Liver (tissue), 9 donors: ENCODE measurements around the gene ADGRG2. TPM values are rescaled to one million over a fixed set of nuclear protein-coding genes. Genes with fewer than 3 reads are reported as not detected.

Experiments
- DNase-seq: peaks from one replicate; pipeline ENCODE4 v3.0.0-alpha.2; 2017; ENCODE audit warnings: low spot score
- H3K27ac ChIP-seq, 2 donors: one replicate each; pipeline ENCODE4 v1.7.0; 2013; ENCODE audit warnings: inconsistent platforms in 2 of 2, low read length in 2 of 2, control low read depth in 1 of 2, low read depth in 1 of 2, mild to moderate bottlenecking in 1 of 2
- H3K27me3 ChIP-seq, 4 donors: one replicate each; pipeline versions ENCODE4 v1.6.1 to v1.7.0; 2013; ENCODE audit warnings: low read length in 3 of 4, inconsistent platforms in 1 of 4, mild to moderate bottlenecking in 1 of 4, moderate library complexity in 1 of 4; ENCODE audit not compliant: control insufficient read depth in 4 of 4, insufficient read depth in 4 of 4
- H3K36me3 ChIP-seq, 4 donors: one replicate each; pipeline versions ENCODE4 v1.6.1 to v1.7.0; 2013; ENCODE audit warnings: low read length in 3 of 4, mild to moderate bottlenecking in 3 of 4, low read depth in 1 of 4, moderate library complexity in 1 of 4; ENCODE audit not compliant: control insufficient read depth in 4 of 4, insufficient read depth in 3 of 4
- H3K4me1 ChIP-seq, 4 donors: one replicate each; pipeline versions ENCODE4 v1.6.1 to v1.7.0; 2013; ENCODE audit warnings: low read length in 3 of 4, mild to moderate bottlenecking in 3 of 4, moderate library complexity in 1 of 4; ENCODE audit not compliant: control insufficient read depth in 4 of 4, insufficient read depth in 4 of 4
- H3K4me3 ChIP-seq, 3 donors: one replicate each; pipeline versions ENCODE4 v1.6.1 to v1.7.0; 2013; ENCODE audit warnings: low read length in 3 of 3, control low read depth in 1 of 3, low read depth in 1 of 3, mild to moderate bottlenecking in 1 of 3
- H3K9ac ChIP-seq, 2 donors: one replicate each; pipeline ENCODE4 v1.7.0; 2013; ENCODE audit warnings: low read length in 2 of 2, mild to moderate bottlenecking in 2 of 2, moderate library complexity in 2 of 2, control low read depth in 1 of 2, low read depth in 1 of 2
- H3K9me3 ChIP-seq, 4 donors: one replicate each; pipeline versions ENCODE4 v1.6.1 to v1.7.0; 2013; ENCODE audit warnings: low read length in 3 of 4; ENCODE audit not compliant: control insufficient read depth in 4 of 4
- EGR1 ChIP-seq, 2 donors: IDR thresholded peaks; 2 replicates each; pipeline ENCODE4 v1.6.1; 2016 to 2018; ENCODE audit warnings: antibody characterized with exemption in 2 of 2, low read depth in 2 of 2
- FOXA1 ChIP-seq: IDR thresholded peaks from 2 replicates; pipeline ENCODE4 v1.6.1; 2016; ENCODE audit warnings: antibody characterized with exemption
- HNF4A ChIP-seq, 2 donors: conservative IDR thresholded peaks; 2 replicates each; pipeline ENCODE4 v1.6.1; 2016; ENCODE audit warnings: antibody characterized with exemption in 2 of 2, mild to moderate bottlenecking in 2 of 2
- HNF4G ChIP-seq: IDR thresholded peaks from 2 replicates; pipeline ENCODE4 v1.6.1; 2016; ENCODE audit warnings: antibody characterized with exemption
- JUND ChIP-seq, 2 donors: IDR thresholded peaks; 2 replicates each; pipeline ENCODE4 v1.6.1; 2016; ENCODE audit warnings: antibody characterized with exemption in 2 of 2
- NR2F2 ChIP-seq: IDR thresholded peaks from 2 replicates; pipeline ENCODE4 v1.6.1; 2016; ENCODE audit warnings: antibody characterized with exemption
- RXRA ChIP-seq, 2 donors: IDR thresholded peaks; 2 replicates each; pipeline ENCODE4 v1.6.1; 2017 to 2018; ENCODE audit warnings: antibody characterized with exemption in 2 of 2, mild to moderate bottlenecking in 1 of 2
- TAF1 ChIP-seq: conservative IDR thresholded peaks from 2 replicates; pipeline ENCODE4 v1.6.1; 2016; ENCODE audit warnings: antibody characterized with exemption, mild to moderate bottlenecking
- YY1 ChIP-seq: IDR thresholded peaks from 2 replicates; pipeline ENCODE4 v1.6.1; 2016; ENCODE audit warnings: antibody characterized with exemption, mild to moderate bottlenecking
- WGBS: extraction: QIAGEN DNeasy Blood & Tissue Kit; methylation state at CpG from one replicate; pipeline ENCODE4 v1.1.7; 2013; 5-methylcytosine and 5-hydroxymethylcytosine counted together
- polyA plus RNA-seq, 2 donors: library from polyadenylated mRNA; stranded (reverse) in 1 of 2; unstranded in 1 of 2; fragments of 200-250 nt in 1 of 2; fragments of >200 nt in 1 of 2; fragmentation: Nextera tagmentation in 1 of 2; extraction: Ambion mirVana in 1 of 2; gene quantifications; one replicate each; pipeline versions ENCODE4 v1.2.1 to v1.2.3, GENCODE V29; 2013 to 2015
- total RNA-seq, 2 donors: library from RNA; depleted of rRNA; stranded (reverse); fragments of >200 nt; gene quantifications; one replicate each; pipeline ENCODE4 v1.2.3, GENCODE V29; 2014
- TF ChIP-seq, protein P1 (sequence below): IDR thresholded peaks from 2 replicates; pipeline ENCODE4 v1.6.1; 2016; ENCODE audit warnings: antibody characterized with exemption
- TF ChIP-seq, protein P2 (sequence below): IDR thresholded peaks from 2 replicates; pipeline ENCODE4 v1.6.1; 2016; ENCODE audit warnings: antibody characterized with exemption
- TF ChIP-seq, protein P3 (sequence below): IDR thresholded peaks from 2 replicates; pipeline ENCODE4 v1.6.1; 2016; ENCODE audit warnings: antibody characterized with exemption, mild to moderate bottlenecking
- donor health status: healthy.
- donor health status: healthy.
- donor health status: healthy.
- donor health status: healthy.
- donor health status: healthy.

The ADGRG2 gene
- total and polyA plus RNA-seq, 4 donors, result 0.08 to 0.45 (median 0.24) TPM; not detected in 1

DNA sequence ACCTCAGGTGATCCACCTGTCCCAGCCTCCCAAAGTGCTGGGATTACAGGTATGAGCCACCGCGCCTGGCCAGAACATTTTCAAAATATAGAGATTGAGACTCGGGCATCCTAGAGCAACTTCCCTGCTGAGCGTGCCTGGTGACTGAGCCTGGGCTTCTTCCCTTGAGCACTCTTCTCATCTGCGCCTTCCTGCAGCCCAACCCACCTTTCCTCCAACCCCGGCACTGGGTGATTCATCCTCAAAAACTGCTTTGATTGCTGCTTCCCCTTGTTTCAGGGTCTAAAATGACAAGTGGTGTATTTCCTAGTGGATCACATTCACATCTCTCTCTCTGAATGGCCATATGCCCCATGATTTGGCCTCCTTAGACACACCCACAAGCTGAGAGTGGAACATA lies 176.1 kb downstream of the ADGRG2 start:
- peaks cover 0 to 11% (median 6%) of the 10 kb centered on the region in 4 donors for H3K4me1 ChIP-seq
- H3K27me3 ChIP-seq, result no peaks in the 10 kb centered on the region
- no peak for TF ChIP-seq NR2F2
- no peaks in the 10 kb centered on the region for H3K9me3 ChIP-seq
- no peak overlapping the region for H3K9ac ChIP-seq
- WGBS, result 99% methylated on average over 6 of the region's 6 CpGs
- DNase-seq, result no peak
- no peak overlapping the region for H3K4me3 ChIP-seq
- peaks cover 5 to 26% (median 13%) of the 10 kb centered on the region in 4 donors for H3K36me3 ChIP-seq
- H3K27ac ChIP-seq, result no peak overlapping the region

DNA sequence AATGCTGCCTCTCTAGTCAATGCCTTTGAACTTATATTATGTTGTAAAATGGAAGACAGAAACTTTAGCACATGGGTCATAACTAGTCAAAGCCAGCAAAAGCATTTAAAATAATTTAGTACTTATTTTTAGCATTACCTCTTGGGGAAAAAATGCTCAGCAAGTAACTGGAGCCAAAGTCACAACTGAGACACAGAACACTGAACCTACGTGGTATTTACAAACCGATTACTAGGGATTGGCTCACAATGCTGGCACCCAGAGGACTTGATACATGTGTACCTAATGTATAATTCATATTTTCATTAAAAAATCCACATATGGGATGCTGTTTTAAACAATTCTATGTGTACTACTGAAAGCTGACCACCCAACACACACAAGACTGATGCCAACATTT lies 176.8 kb downstream of the ADGRG2 start:
- Histone ChIP-seq H3K4me3 (no peak overlapping the region), H3K9me3 (no peaks in the 10 kb centered on the region), H3K36me3 (peaks cover 4 to 21% (median 14%) of the 10 kb centered on the region in 4 donors), H3K9ac (no peak overlapping the region), H3K4me1 (peaks cover 0 to 11% (median 6%) of the 10 kb centered on the region in 4 donors), H3K27ac (no peak overlapping the region), H3K27me3 (no peaks in the 10 kb centered on the region)
- no peak for DNase-seq
- no peak for TF ChIP-seq YY1
- TF ChIP-seq JUND (IDR thresholded peaks at IDR 0.05), result no peak
- TF ChIP-seq TAF1, result no peak
- 40% methylated on average over 2 of the region's 2 CpGs for WGBS

DNA sequence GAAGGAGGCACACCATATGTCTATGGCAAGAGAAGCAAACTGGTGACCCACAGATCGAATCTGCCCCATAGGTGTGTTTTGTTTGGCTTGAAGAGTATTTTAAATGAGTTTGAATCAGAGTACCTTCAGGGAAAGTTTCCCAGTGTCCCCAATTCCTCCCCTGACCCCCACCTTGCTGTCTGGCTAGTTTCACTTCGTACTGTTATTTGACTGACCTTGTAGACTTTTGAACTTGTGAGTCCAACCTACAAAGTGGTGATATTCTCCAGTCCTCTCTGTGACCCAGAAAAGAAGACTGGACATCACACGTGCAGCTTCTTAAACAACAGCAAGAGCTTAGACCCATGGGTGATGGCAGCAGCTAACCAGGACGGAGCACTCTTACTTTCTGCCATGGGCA lies 177.8 kb downstream of the ADGRG2 start:
- H3K9ac ChIP-seq, result no peak overlapping the region
- H3K27me3 ChIP-seq, result no peaks in the 10 kb centered on the region
- no peak overlapping the region for H3K4me3 ChIP-seq
- H3K27ac ChIP-seq, result no peak overlapping the region
- no peaks in the 10 kb centered on the region for H3K9me3 ChIP-seq
- 53% methylated on average over 4 of the region's 4 CpGs for WGBS
- TF ChIP-seq JUND (IDR thresholded peaks at IDR 0.05), result no peak
- TF ChIP-seq RXRA (IDR thresholded peaks at IDR 0.05), result peak in 1 of 2 donors; percentile 45
- TF ChIP-seq EGR1 (IDR thresholded peaks at IDR 0.05; ENCODE audit: low read depth in 2 of 2), result no peak
- TF ChIP-seq, protein P1, sequence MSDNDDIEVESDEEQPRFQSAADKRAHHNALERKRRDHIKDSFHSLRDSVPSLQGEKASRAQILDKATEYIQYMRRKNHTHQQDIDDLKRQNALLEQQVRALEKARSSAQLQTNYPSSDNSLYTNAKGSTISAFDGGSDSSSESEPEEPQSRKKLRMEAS, result no peak
- no peak for TF ChIP-seq TAF1
- TF ChIP-seq, protein P2, sequence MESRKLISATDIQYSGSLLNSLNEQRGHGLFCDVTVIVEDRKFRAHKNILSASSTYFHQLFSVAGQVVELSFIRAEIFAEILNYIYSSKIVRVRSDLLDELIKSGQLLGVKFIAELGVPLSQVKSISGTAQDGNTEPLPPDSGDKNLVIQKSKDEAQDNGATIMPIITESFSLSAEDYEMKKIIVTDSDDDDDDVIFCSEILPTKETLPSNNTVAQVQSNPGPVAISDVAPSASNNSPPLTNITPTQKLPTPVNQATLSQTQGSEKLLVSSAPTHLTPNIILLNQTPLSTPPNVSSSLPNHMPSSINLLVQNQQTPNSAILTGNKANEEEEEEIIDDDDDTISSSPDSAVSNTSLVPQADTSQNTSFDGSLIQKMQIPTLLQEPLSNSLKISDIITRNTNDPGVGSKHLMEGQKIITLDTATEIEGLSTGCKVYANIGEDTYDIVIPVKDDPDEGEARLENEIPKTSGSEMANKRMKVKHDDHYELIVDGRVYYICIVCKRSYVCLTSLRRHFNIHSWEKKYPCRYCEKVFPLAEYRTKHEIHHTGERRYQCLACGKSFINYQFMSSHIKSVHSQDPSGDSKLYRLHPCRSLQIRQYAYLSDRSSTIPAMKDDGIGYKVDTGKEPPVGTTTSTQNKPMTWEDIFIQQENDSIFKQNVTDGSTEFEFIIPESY, result no peak
- TF ChIP-seq NR2F2, result no peak
- TF ChIP-seq, protein P3, sequence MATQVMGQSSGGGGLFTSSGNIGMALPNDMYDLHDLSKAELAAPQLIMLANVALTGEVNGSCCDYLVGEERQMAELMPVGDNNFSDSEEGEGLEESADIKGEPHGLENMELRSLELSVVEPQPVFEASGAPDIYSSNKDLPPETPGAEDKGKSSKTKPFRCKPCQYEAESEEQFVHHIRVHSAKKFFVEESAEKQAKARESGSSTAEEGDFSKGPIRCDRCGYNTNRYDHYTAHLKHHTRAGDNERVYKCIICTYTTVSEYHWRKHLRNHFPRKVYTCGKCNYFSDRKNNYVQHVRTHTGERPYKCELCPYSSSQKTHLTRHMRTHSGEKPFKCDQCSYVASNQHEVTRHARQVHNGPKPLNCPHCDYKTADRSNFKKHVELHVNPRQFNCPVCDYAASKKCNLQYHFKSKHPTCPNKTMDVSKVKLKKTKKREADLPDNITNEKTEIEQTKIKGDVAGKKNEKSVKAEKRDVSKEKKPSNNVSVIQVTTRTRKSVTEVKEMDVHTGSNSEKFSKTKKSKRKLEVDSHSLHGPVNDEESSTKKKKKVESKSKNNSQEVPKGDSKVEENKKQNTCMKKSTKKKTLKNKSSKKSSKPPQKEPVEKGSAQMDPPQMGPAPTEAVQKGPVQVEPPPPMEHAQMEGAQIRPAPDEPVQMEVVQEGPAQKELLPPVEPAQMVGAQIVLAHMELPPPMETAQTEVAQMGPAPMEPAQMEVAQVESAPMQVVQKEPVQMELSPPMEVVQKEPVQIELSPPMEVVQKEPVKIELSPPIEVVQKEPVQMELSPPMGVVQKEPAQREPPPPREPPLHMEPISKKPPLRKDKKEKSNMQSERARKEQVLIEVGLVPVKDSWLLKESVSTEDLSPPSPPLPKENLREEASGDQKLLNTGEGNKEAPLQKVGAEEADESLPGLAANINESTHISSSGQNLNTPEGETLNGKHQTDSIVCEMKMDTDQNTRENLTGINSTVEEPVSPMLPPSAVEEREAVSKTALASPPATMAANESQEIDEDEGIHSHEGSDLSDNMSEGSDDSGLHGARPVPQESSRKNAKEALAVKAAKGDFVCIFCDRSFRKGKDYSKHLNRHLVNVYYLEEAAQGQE, result no peak
- no peak for TF ChIP-seq YY1
- no peak for TF ChIP-seq HNF4G
- TF ChIP-seq HNF4A (conservative IDR thresholded peaks at IDR 0.05), result peak; percentile 37 to 70
- TF ChIP-seq FOXA1, result no peak
- peaks cover 4 to 24% (median 13%) of the 10 kb centered on the region in 4 donors for H3K36me3 ChIP-seq
- DNase-seq, result no peak
- H3K4me1 ChIP-seq, result peaks cover 0 to 11% (median 6%) of the 10 kb centered on the region in 4 donors
